ENCODE measurements around the gene METTL9.

The METTL9 gene

GRCh38 chr16:21613781-21614180 is 14.4 kb downstream of the METTL9 start:
- TF ChIP-seq EZH2phosphoT487 (IDR thresholded peaks at IDR 0.05; ENCODE audit: low read depth) (no peak), CTCF (IDR thresholded peaks at IDR 0.05; ENCODE audit: low read depth, low read length) (no peak)
- Histone ChIP-seq H3K27ac (ENCODE audit: low read length) (no peak overlapping the region), H3K27me3 (ENCODE audit: low read depth, low read length) (no peaks in the 10 kb centered on the region), H3K36me3 (replicated peaks; ENCODE audit: low read depth, low read length) (peaks cover 16% of the 10 kb centered on the region), H4K20me1 (ENCODE audit: insufficient read depth, low read length) (peaks cover 37% of the 10 kb centered on the region), H3K9me3 (ENCODE audit: insufficient read depth, low read length) (no peaks in the 10 kb centered on the region), H2AFZ (ENCODE audit: low read depth, low read length) (no peak overlapping the region), H3K4me1 (ENCODE audit: low read length) (peaks cover 15% of the 10 kb centered on the region), H3K4me3 (ENCODE audit: low read length) (no peak overlapping the region), H3K79me2 (ENCODE audit: low read length) (peaks cover 60% of the 10 kb centered on the region), H3K4me2 (ENCODE audit: low read length) (no peak overlapping the region), H3K9ac (ENCODE audit: low read length) (no peak overlapping the region)

DNA sequence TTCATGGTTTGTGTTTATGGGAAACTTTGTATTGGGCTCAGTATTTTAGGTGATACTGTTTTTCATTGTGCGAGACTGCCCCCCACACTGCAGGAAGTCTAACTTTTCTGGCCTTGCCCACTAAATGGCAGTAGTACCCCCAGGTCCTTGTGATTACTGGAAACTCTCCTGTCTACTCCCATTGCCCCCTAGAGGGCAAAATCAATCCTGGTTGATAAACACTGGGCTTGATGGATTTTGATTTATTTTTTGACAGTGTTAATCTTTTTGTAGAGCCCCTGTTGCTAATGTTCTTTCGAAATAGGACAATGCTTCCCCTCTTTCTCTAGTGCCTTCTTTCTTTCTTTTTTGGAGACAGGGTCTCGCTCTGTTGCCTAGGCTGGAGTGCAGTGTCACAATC is 15.5 kb downstream of the METTL9 start:
- Histone ChIP-seq H3K4me3 (ENCODE audit: low read length) (no peak overlapping the region), H3K27me3 (ENCODE audit: low read depth, low read length) (no peaks in the 10 kb centered on the region), H3K79me2 (ENCODE audit: low read length) (peaks cover 49% of the 10 kb centered on the region), H2AFZ (ENCODE audit: low read depth, low read length) (no peak overlapping the region), H4K20me1 (ENCODE audit: insufficient read depth, low read length) (peaks cover 26% of the 10 kb centered on the region), H3K4me2 (ENCODE audit: low read length) (no peak overlapping the region), H3K9ac (ENCODE audit: low read length) (no peak overlapping the region), H3K27ac (ENCODE audit: low read length) (no peak overlapping the region), H3K36me3 (replicated peaks; ENCODE audit: low read depth, low read length) (peaks cover 16% of the 10 kb centered on the region), H3K9me3 (ENCODE audit: insufficient read depth, low read length) (no peaks in the 10 kb centered on the region), H3K4me1 (ENCODE audit: low read length) (peaks cover 10% of the 10 kb centered on the region)
- TF ChIP-seq CTCF (IDR thresholded peaks at IDR 0.05; ENCODE audit: low read depth, low read length): peak; percentile 24; the same call in 1 of the 2 replicates
- TF ChIP-seq EZH2phosphoT487 (IDR thresholded peaks at IDR 0.05; ENCODE audit: low read depth): no peak

- TF ChIP-seq CTCF (IDR thresholded peaks at IDR 0.05; ENCODE audit: low read depth, low read length) (no peak), EZH2phosphoT487 (IDR thresholded peaks at IDR 0.05; ENCODE audit: low read depth) (no peak)
- Histone ChIP-seq H4K20me1 (ENCODE audit: insufficient read depth, low read length) (peaks cover 5% of the 10 kb centered on the region; the same call in 1 of the 2 replicates), H3K4me2 (ENCODE audit: low read length) (no peak overlapping the region), H3K4me1 (ENCODE audit: low read length) (peaks cover 5% of the 10 kb centered on the region), H2AFZ (ENCODE audit: low read depth, low read length) (no peak overlapping the region), H3K36me3 (replicated peaks; ENCODE audit: low read depth, low read length) (peaks cover 16% of the 10 kb centered on the region), H3K79me2 (ENCODE audit: low read length) (peaks cover 23% of the 10 kb centered on the region), H3K9ac (ENCODE audit: low read length) (no peak overlapping the region), H3K27me3 (ENCODE audit: low read depth, low read length) (no peaks in the 10 kb centered on the region), H3K9me3 (ENCODE audit: insufficient read depth, low read length) (no peaks in the 10 kb centered on the region), H3K4me3 (ENCODE audit: low read length) (no peak overlapping the region), H3K27ac (ENCODE audit: low read length) (no peak overlapping the region)
Observed at GRCh38 chr16:21617607-21618006, 18.2 kb downstream of the METTL9 start.

DNA sequence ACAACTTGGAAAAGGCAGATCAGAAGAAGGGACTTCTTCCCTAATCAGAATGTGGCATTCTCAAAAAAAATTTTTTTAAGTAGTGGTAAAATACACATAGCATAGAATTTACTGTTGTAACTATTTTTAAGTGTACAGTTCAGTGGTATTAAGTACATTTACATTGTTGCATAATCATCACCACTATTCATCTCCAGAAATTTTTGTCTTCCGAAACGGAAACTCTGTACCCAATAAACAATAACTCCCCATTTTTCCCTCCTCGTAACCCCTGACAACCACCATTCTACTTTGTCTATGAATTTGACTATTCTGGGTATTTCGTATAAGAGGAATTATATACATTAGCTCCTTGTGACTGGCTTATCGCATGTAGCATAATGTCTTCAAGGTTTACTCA is 18.9 kb downstream of the METTL9 start:
- peaks cover 5% of the 10 kb centered on the region for H3K4me1 ChIP-seq (ENCODE audit: low read length)
- peaks cover 17% of the 10 kb centered on the region for H3K79me2 ChIP-seq (ENCODE audit: low read length)
- H3K9ac ChIP-seq (ENCODE audit: low read length): no peak overlapping the region
- no peak overlapping the region for H3K4me3 ChIP-seq (ENCODE audit: low read length)
- H3K9me3 ChIP-seq (ENCODE audit: insufficient read depth, low read length): no peaks in the 10 kb centered on the region
- peaks cover 5% of the 10 kb centered on the region; the same call in 1 of the 2 replicates for H4K20me1 ChIP-seq (ENCODE audit: insufficient read depth, low read length)
- H3K36me3 ChIP-seq (replicated peaks; ENCODE audit: low read depth, low read length): peaks cover 12% of the 10 kb centered on the region
- H3K27me3 ChIP-seq (ENCODE audit: low read depth, low read length): no peaks in the 10 kb centered on the region
- H2AFZ ChIP-seq (ENCODE audit: low read depth, low read length): no peak overlapping the region
- H3K27ac ChIP-seq (ENCODE audit: low read length): no peak overlapping the region
- H3K4me2 ChIP-seq (ENCODE audit: low read length): no peak overlapping the region
- TF ChIP-seq EZH2phosphoT487 (IDR thresholded peaks at IDR 0.05; ENCODE audit: low read depth): no peak
- TF ChIP-seq CTCF (IDR thresholded peaks at IDR 0.05; ENCODE audit: low read depth, low read length): no peak
